ENCODE results near the gene CCL24.
"Not testable (repeated sequence)": the region's sequence is repeated elsewhere in the genome, so short reads cannot be mapped to it uniquely, and the experiment has no call there.

Gene CCL24

DNA sequence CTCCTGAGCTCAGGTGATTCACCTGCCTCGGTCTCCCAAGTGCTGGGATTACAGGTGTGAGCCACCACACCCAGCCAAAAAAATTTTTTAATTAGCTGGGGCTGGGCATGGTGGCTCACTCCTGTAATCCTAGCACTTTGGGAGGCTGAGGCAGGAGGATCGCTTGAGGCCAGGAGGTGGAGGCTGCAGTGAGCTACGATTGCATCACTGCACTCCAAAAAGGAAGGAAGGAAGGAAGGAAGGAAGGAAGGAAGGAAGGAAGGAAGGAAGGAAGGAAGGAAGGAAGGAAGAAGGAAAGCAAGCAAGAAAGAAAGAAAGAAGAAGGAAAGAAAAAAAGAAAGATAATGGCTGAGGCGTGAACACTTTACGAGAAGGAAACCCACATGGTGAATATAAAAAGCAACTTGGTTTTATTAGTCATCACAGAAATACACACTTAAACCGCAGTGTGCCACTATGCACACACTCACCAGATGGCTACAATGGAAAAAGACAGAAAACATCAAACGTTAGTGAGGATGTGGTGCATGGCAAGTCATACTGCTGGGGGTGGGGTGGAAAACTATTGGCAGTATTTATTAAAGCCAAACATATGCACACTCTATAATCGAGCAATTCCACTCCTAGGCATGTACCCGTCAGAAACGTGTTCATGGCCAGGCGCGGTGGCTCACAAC, 37.2 kb downstream of the CCL24 start:
- DNase-seq, result no peak
- TF ChIP-seq GATA1 (IDR thresholded peaks at IDR 0.05; ENCODE audit: low read depth, low read length) (no peak), POLR2A (IDR thresholded peaks at IDR 0.05; ENCODE audit: low read length) (no peak)

DNA sequence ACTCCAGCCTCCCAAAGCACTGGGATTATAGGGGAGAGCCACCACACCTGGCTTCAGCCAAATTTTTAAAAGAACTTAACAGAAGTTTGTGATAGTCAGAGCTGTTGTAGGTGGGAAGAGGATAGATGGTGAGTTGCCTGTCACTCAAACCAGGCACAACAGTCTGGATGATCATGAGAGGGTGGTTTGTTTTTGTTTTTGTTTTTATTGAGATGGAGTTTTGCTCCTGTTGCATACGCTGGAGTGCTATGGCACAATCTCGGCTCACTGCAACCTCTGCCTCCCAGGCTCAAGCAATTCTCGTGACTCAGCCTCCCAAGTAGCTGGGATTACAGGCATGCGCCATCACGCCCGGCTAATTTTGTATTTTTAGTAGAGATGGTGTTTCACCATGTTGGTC, 39.6 kb downstream of the CCL24 start:
- not testable (repeated sequence) for DNase-seq

DNA sequence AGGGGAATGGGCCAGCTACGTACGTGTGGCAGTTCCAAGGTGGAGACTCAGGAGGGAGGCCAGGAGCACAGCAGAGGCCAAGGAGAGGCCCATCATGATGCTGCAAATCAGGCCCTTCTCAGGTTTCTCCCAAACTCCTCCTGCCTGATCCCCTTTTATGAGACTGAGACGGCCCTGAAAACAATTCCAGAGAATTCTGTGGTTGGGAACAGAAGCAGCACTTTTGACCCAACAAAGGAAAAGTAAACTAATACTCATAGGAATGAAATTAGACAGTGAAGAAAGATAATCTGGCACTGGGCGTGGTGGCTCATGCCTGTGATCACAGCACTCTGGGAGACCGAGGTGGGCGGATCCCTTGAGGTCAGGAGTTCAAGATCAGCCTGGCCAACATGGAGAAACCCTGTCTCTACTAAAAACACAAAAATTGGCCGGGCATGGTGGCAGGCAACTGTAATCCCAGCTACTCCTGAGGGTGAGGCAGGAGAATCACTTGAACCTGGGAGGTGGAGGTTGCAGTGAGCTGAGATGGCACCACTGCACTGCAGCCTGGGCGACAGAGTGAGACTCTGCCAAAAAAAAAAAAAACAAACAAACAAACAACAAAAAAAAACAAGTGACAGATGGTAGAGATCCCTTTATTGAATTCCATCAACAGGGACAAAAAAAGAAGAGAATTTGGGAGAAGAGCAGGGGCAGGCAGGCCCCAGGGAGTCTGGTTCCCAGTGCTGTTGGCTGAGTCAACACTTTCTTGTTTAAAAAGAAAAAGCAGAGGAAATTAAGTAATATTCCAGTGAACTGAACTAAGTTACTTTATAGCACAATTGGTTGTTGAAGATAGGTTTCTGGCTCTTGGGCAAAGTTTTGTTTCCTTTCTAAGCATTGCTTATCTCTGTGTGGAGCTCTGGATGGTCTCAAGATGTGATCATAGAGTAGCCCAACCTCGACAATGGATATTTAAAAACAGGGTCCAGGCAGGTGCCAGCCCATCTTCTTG, 41.2 kb downstream of the CCL24 start, which contains the start of gene CCL26:
Gene CCL26, minus strand, starts transcription at position 131 of the 997 bp plus-strand sequence. Its CDS starts 35 bp downstream, at position 96.
- no peak for TF ChIP-seq POLR2A (IDR thresholded peaks at IDR 0.05; ENCODE audit: low read length)
- no peak for TF ChIP-seq GATA1 (IDR thresholded peaks at IDR 0.05; ENCODE audit: low read depth, low read length)
- peak in 1 of 2 experiments; percentile 4 for DNase-seq

GRCh38 chr7:75771224-75771623, 42.4 kb downstream of the CCL24 start:
- TF ChIP-seq POLR2A (IDR thresholded peaks at IDR 0.05; ENCODE audit: low read length) (no peak), GATA1 (IDR thresholded peaks at IDR 0.05; ENCODE audit: low read depth, low read length) (no peak)

GRCh38 chr7:75762350-75762917, 51.2 kb downstream of the CCL24 start:
- TF ChIP-seq GATA1 (IDR thresholded peaks at IDR 0.05; ENCODE audit: low read depth, low read length) (no peak), POLR2A (IDR thresholded peaks at IDR 0.05; ENCODE audit: low read length) (no peak)
- peak; percentile 39 to 48 for DNase-seq

More at GRCh38 chr7:75771224-75771623, 42.4 kb downstream of the CCL24 start:
- no peak for DNase-seq

DNA sequence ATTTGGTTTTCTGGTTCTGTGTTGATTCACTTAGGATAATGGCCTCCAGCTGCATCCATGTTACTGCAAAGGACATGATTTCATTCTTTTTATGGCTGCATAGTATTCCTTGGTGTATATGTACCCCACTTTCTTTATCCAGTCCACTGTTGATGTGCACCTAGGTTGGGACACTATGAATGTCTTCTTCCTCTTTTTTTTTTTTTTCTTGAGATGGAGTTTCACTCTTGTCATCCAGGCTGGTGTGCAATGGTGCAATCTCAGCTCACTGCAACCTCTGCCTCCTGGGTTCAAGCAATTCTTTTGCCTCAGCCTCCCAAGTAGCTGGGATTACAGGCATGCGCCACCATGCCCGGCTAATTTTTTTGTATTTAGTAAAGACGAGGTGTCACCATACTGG, 51.8 kb downstream of the CCL24 start:
- not testable (repeated sequence) for DNase-seq

Measured in erythroblast (primary cell).